SK-N-SH treated with all-trans-retinoic acid at 6 μM for 48 hours (cell line): ENCODE data around the gene CARD10.

Source experiments
- CSDC2 ChIP-seq: fragments of 250-450 bp; sonication (Bioruptor Pico); IDR thresholded peaks from 2 replicates; pipeline ENCODE4 v1.5.0; 2020; ENCODE audit warnings: mild to moderate bottlenecking, moderate library complexity
- GLIS3 ChIP-seq: fragments of 250-450 bp; sonication (Bioruptor Pico); IDR thresholded peaks from 2 replicates; pipeline ENCODE4 v1.5.0; 2020; ENCODE audit warnings: mild to moderate bottlenecking, moderate library complexity
- ISL1 ChIP-seq: fragments of 250-450 bp; sonication (Bioruptor Pico); IDR thresholded peaks from 2 replicates; pipeline ENCODE4 v2.1.2; 2022; ENCODE audit warnings: mild to moderate bottlenecking, moderate library complexity
- PATZ1 ChIP-seq: fragments of 250-450 bp; sonication (Bioruptor Pico); IDR thresholded peaks from 2 replicates; pipeline ENCODE4 v1.8.0; 2020; ENCODE audit warnings: mild to moderate bottlenecking, moderate library complexity, borderline replicate concordance
- SNAI2 ChIP-seq: fragments of 250-450 bp; sonication (Bioruptor Pico); IDR thresholded peaks from 2 replicates; pipeline ENCODE4 v1.5.0; 2020; ENCODE audit warnings: mild to moderate bottlenecking, moderate library complexity
- ZNF565 ChIP-seq: fragments of 450-650 bp; formaldehyde crosslinking; conservative IDR thresholded peaks from 2 replicates; pipeline ENCODE4 v1.5.0; 2020; ENCODE audit warnings: low read depth, mild to moderate bottlenecking, moderate library complexity
- ZNF8 ChIP-seq: fragments of 450-650 bp; formaldehyde crosslinking; IDR thresholded peaks from 2 replicates; pipeline ENCODE4 v1.5.0; 2020; ENCODE audit warnings: mild to moderate bottlenecking, moderate library complexity

GRCh38 chr22:37471727-37472417, 47.3 kb downstream of the CARD10 start:
- TF ChIP-seq SNAI2 (CRISPR knock-in tag) (no peak), PATZ1 (CRISPR knock-in tag) (no peak), CSDC2 (CRISPR knock-in tag) (no peak), GLIS3 (CRISPR knock-in tag) (no peak), ISL1 (no peak), ZNF565 (CRISPR knock-in tag) (no peak), ZNF8 (no peak)
